Panc1 (cell line): ENCODE results near the gene YKT6.

Experiments
- CTCF ChIP-seq: fragments of 450-650 bp; IDR thresholded peaks from 2 replicates; pipeline ENCODE4 v1.5.1; 2017; ENCODE audit warnings: mild to moderate bottlenecking
- POLR2AphosphoS5 ChIP-seq: IDR thresholded peaks from 2 replicates; pipeline ENCODE4 v1.6.1; 2012; ENCODE audit warnings: mild to moderate bottlenecking, low read depth, low read length, moderate library complexity
- SIN3A ChIP-seq: IDR thresholded peaks from 2 replicates; pipeline ENCODE4 v1.6.1; 2012; ENCODE audit warnings: low read depth, mild to moderate bottlenecking, low read length, moderate library complexity, borderline replicate concordance; ENCODE audit not compliant: insufficient read depth

- TF ChIP-seq CTCF, result no peak
- no peak for TF ChIP-seq SIN3A
- TF ChIP-seq POLR2AphosphoS5, result no peak
Measured at GRCh38 chr7:44215531-44215930, 14.8 kb downstream of the YKT6 start.
